Endothelial cell of umbilical vein (primary cell): ENCODE data around the gene FOXN1. TPM values are rescaled to one million over a fixed set of nuclear protein-coding genes. Genes with fewer than 3 reads are reported as not detected.

ENCODE experiments used
- BruUV-seq: library from RNA; stranded (reverse); fragments of 400-500 nt; replicated peaks from 2 replicates; lab custom pipeline; 2021; lab: Mats Ljungman, UMichigan
- CTCF ChIA-PET: fragments of 300-600, 350-600 bp; sonication (Branson Sonifier 250); formaldehyde crosslinking; loops from one replicate; lab custom pipeline; 2021; ENCODE audit warnings: antibody characterized with exemption, inconsistent platforms; lab: Charles Lee
- POLR2A ChIA-PET: fragments of 300-600, 350-600 bp; sonication (Branson Sonifier 250); formaldehyde crosslinking; loops from one replicate; lab custom pipeline; 2021; ENCODE audit warnings: antibody characterized with exemption, inconsistent platforms; lab: Charles Lee
- DNase-seq: peaks from one replicate; pipeline ENCODE4 v3.0.0-alpha.2; 2011; ENCODE audit warnings: low read depth, low spot score
- FAIRE-seq: peaks from 2 replicates; lab custom pipeline; 2011; peaks lifted over from hg19 to GRCh38; lab: Jason Lieb, UNC
- H2AFZ ChIP-seq: 2 replicates; pipeline ENCODE4 v1.6.0; 2012; ENCODE audit warnings: low read depth, low read length, control low read depth, inconsistent platforms
- H3K27ac ChIP-seq: 2 replicates; pipeline ENCODE4 v1.5.1; 2011; ENCODE audit warnings: low read depth, mild to moderate bottlenecking, control low read depth, low read length, moderate library complexity; ENCODE audit not compliant: insufficient read depth
- H3K27me3 ChIP-seq, 2 experiments: 2 replicates each; pipeline versions ENCODE4 v1.6.0 to v1.6.1; 2011; ENCODE audit warnings: low read length in 2 of 2, mixed read lengths in 1 of 2; ENCODE audit not compliant: control insufficient read depth in 2 of 2, insufficient read depth in 2 of 2
- H3K36me3 ChIP-seq, 2 experiments: 2 replicates in 1 of 2; 3 replicates in 1 of 2; pipeline ENCODE4 v1.5.1; 2011; ENCODE audit warnings: low read length in 2 of 2, mild to moderate bottlenecking in 1 of 2, moderate library complexity in 1 of 2; ENCODE audit not compliant: control insufficient read depth in 2 of 2, insufficient read depth in 2 of 2; ENCODE audit errors: extremely low read depth in 1 of 2
- H3K4me1 ChIP-seq: 3 replicates; pipeline ENCODE4 v1.5.1; 2011; ENCODE audit warnings: mild to moderate bottlenecking, low read length; ENCODE audit not compliant: control insufficient read depth, insufficient read depth; ENCODE audit errors: extremely low read depth
- H3K4me2 ChIP-seq: 2 replicates; pipeline ENCODE4 v1.6.1; 2011; ENCODE audit warnings: low read length, control low read depth, mixed read lengths; ENCODE audit not compliant: insufficient read depth
- H3K4me3 ChIP-seq, 3 experiments: fragments of 200-600 bp in 1 of 3; sonication (generic), shearing (Covaris generic) in 1 of 3; replicated peaks in 1 of 3; 2 replicates each; pipeline ENCODE4 v1.5.1; 2011 to 2016; ENCODE audit warnings: control low read depth in 3 of 3, low read length in 3 of 3, mild to moderate bottlenecking in 2 of 3, inconsistent platforms in 1 of 3, low read depth in 1 of 3, moderate library complexity in 1 of 3; ENCODE audit not compliant: insufficient read depth in 1 of 3
- H3K79me2 ChIP-seq: 2 replicates; pipeline ENCODE4 v1.6.0; 2012; ENCODE audit warnings: low read length, inconsistent platforms; ENCODE audit not compliant: control insufficient read depth, insufficient read depth
- H3K9ac ChIP-seq: replicated peaks from 2 replicates; pipeline ENCODE3; 2011; ENCODE audit warnings: low read length, control low read depth; ENCODE audit not compliant: insufficient read depth; ENCODE audit errors: extremely low read depth
- H3K9me1 ChIP-seq: replicated peaks from 3 replicates; pipeline ENCODE4 v1.6.0; 2011; ENCODE audit warnings: mild to moderate bottlenecking, low read length; ENCODE audit not compliant: control insufficient read depth, insufficient read depth; ENCODE audit errors: extremely low read depth
- H3K9me3 ChIP-seq: replicated peaks from 2 replicates; pipeline ENCODE4 v1.5.1; 2012; ENCODE audit warnings: low read length, inconsistent platforms; ENCODE audit not compliant: control insufficient read depth, insufficient read depth
- H4K20me1 ChIP-seq: replicated peaks from 2 replicates; pipeline ENCODE3; 2011; ENCODE audit warnings: mild to moderate bottlenecking, low read length; ENCODE audit not compliant: control insufficient read depth, insufficient read depth; ENCODE audit errors: extremely low read depth
- CTCF ChIP-seq, 2 donors: IDR thresholded peaks; 1 replicate in 1 of 2; 2 replicates in 1 of 2; pipeline ENCODE4 v1.5.1; 2011; ENCODE audit warnings: low read length in 2 of 2, mild to moderate bottlenecking in 2 of 2, moderate library complexity in 2 of 2, control low read depth in 1 of 2, inconsistent platforms in 1 of 2, low read depth in 1 of 2; ENCODE audit not compliant: insufficient read depth in 1 of 2; ENCODE audit errors: extremely low read depth in 1 of 2
- EZH2 ChIP-seq: IDR thresholded peaks from 2 replicates; pipeline ENCODE4 v1.6.1; 2012; ENCODE audit warnings: borderline replicate concordance, low read depth, mild to moderate bottlenecking, moderate library complexity, low read length, inconsistent platforms; ENCODE audit not compliant: severe bottlenecking
- FOS ChIP-seq: IDR thresholded peaks from 2 replicates; pipeline ENCODE4 v1.6.1; 2011; ENCODE audit warnings: mild to moderate bottlenecking, low read length, moderate library complexity, borderline replicate concordance; ENCODE audit not compliant: insufficient read depth
- MYC ChIP-seq: IDR thresholded peaks from one replicate; pipeline ENCODE4 v1.6.1; 2011; ENCODE audit warnings: mild to moderate bottlenecking, low read depth, low read length
- POLR2A ChIP-seq: IDR thresholded peaks from 2 replicates; pipeline ENCODE4 v1.6.1; 2012; ENCODE audit warnings: low read depth, mild to moderate bottlenecking, control low read depth, low read length
- dilution Hi-C: fragments of 300-500 bp; cut with MboI; formaldehyde crosslinking; loops from one replicate; pipeline ENCODE4 v1.15.0; 2019; ENCODE audit warnings: low sequenced_read_pairs; ENCODE audit not compliant: extremely low pct_ligation_motif_present
- intact Hi-C: fragments of 100-400 bp; cut with micrococcal nuclease; formaldehyde crosslinking; loops from one replicate; pipeline ENCODE4 v1.10.0; 2022
- polyA plus RNA-seq, 4 experiments: library from polyadenylated mRNA; depleted of rRNA in 3 of 4; stranded (reverse) in 3 of 4; unstranded in 1 of 4; fragments of >200 nt; gene quantifications; 2 replicates each; pipeline versions ENCODE4 v1.2.1 to v1.2.3, GENCODE V29; 2011 to 2012; ENCODE audit warnings: missing spikeins in 1 of 4
- total RNA-seq: library from RNA; stranded (reverse); gene quantifications from 2 replicates; pipeline ENCODE4 v1.2.3, GENCODE V29; 2021

Gene FOXN1
- total and polyA plus RNA-seq, 2 donors (not counting 3 experiments of a cell fraction or from before 2014, with no cell fraction given): not detected

- no peaks in the 10 kb centered on the region for H3K79me2 ChIP-seq
- FAIRE-seq (no peak), DNase-seq (no peak)
- no peak overlapping the region for H3K27ac ChIP-seq
- no peaks in the 10 kb centered on the region for H3K4me1 ChIP-seq
- TF ChIP-seq MYC (no peak), CTCF (IDR thresholded peaks at IDR 0.05; ENCODE audit: extremely low read depth in 1 of 2, insufficient read depth in 1 of 2, low read depth in 1 of 2, low read length in 2 of 2) (no peak), EZH2 (no peak), FOS (no peak), POLR2A (no peak)
- POLR2A ChIA-PET: no interaction called here
- H4K20me1 ChIP-seq: no peaks in the 10 kb centered on the region
- no peaks in the 10 kb centered on the region for H3K9me3 ChIP-seq
- H3K9ac ChIP-seq: no peak overlapping the region
- no peaks in the 10 kb centered on the region for H3K9me1 ChIP-seq
- H3K4me2 ChIP-seq: no peak overlapping the region
- no peaks in the 10 kb centered on the region for H3K36me3 ChIP-seq
- BruUV-seq: no TSS peak
- H2AFZ ChIP-seq: no peak overlapping the region
- dilution Hi-C loops (no loop called here), intact Hi-C loops (no loop called here)
- no peaks in the 10 kb centered on the region for H3K27me3 ChIP-seq
- H3K4me3 ChIP-seq: no peak overlapping the region
- CTCF ChIA-PET: no interaction called here
These were observed 17.0 kb downstream of the FOXN1 start for GRCh38 chr17:28523186-28523585.

GRCh38 chr17:28523876-28524275 is 17.7 kb downstream of the FOXN1 start:
- dilution Hi-C loops (no loop called here), intact Hi-C loops (no loop called here)
- Histone ChIP-seq H2AFZ (no peak overlapping the region), H3K27ac (no peak overlapping the region), H3K9ac (no peak overlapping the region), H3K36me3 (no peaks in the 10 kb centered on the region), H4K20me1 (no peaks in the 10 kb centered on the region), H3K9me3 (no peaks in the 10 kb centered on the region), H3K9me1 (no peaks in the 10 kb centered on the region), H3K27me3 (no peaks in the 10 kb centered on the region), H3K4me2 (no peak overlapping the region), H3K4me1 (no peaks in the 10 kb centered on the region), H3K79me2 (no peaks in the 10 kb centered on the region), H3K4me3 (no peak overlapping the region)
- DNase-seq (no peak), FAIRE-seq (no peak)
- TF ChIP-seq EZH2 (no peak), CTCF (IDR thresholded peaks at IDR 0.05; ENCODE audit: extremely low read depth in 1 of 2, insufficient read depth in 1 of 2, low read depth in 1 of 2, low read length in 2 of 2) (no peak), FOS (no peak)
- no TSS peak for BruUV-seq
- ChIA-PET POLR2A (no interaction called here), CTCF (no interaction called here)
